ENCODE measurements around the gene GPR176.

GPR176 gene

DNA sequence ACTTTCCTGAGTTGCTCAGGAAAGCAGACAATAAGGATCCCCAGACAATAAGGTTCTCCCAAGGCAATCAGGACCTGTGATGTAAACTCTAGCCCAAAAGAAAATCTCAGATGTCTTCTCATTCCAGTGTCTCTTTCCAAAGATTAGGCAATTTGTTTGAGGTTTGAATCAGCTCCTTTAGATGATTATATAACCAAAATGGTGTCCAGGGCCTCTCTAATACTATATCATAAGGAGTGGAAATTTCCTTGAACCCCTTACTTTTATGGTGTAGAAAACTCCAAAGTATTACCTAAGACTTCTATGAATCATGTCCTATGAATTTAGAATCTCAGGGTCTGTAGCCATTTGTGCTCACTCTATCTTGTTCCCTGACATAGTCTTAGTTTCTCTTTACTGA lies 65.9 kb downstream of the GPR176 start:
- Histone ChIP-seq H3K36me3 (ENCODE audit: insufficient read depth, low read length) (no peaks in the 10 kb centered on the region), H3K4me3 (ENCODE audit: low read length) (no peak overlapping the region), H3K4me2 (ENCODE audit: low read length) (peak overlapping the region; percentile 8), H3K9me3 (replicated peaks; ENCODE audit: low read length) (no peaks in the 10 kb centered on the region), H3K9ac (ENCODE audit: low read depth, low read length) (no peak overlapping the region), H3K27me3 (ENCODE audit: control insufficient read depth, insufficient read depth, low read length) (no peaks in the 10 kb centered on the region), H3K4me1 (ENCODE audit: control insufficient read depth, insufficient read depth, low read length) (peaks cover 50% of the 10 kb centered on the region)

DNA sequence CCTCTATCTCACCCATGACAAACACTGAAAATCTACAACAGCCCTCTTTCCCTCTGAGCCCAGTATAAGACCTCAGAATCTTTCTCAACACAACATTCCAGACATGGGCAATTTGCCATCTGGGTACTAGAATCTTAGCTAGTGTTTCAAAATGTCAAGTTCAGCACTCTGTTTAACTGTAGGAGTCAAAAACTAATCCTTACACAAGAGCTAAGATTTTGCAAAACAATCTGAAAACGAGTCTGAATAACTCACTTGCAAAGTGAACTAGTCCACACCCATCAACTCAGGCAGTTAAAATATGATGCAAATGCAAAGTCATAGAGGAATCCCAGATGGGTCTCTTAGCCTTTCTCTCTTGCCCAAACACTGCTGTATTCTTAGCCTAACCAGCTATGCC lies 67.8 kb downstream of the GPR176 start:
- H3K9ac ChIP-seq (ENCODE audit: low read depth, low read length) = no peak overlapping the region
- H3K9me3 ChIP-seq (replicated peaks; ENCODE audit: low read length) = no peaks in the 10 kb centered on the region

GRCh38 chr15:39851500-39852092 lies 68.5 kb downstream of the GPR176 start:
- no peak overlapping the region for H3K4me3 ChIP-seq (ENCODE audit: low read length)
- peak overlapping the region; percentile 6 for H3K9ac ChIP-seq (ENCODE audit: low read depth, low read length)
- no peak overlapping the region for H3K4me2 ChIP-seq (ENCODE audit: low read length)
- no peaks in the 10 kb centered on the region for H3K9me3 ChIP-seq (replicated peaks; ENCODE audit: low read length)
- no peaks in the 10 kb centered on the region for H3K36me3 ChIP-seq (ENCODE audit: insufficient read depth, low read length)
- H3K27me3 ChIP-seq (ENCODE audit: control insufficient read depth, insufficient read depth, low read length) = no peaks in the 10 kb centered on the region
- H3K4me1 ChIP-seq (ENCODE audit: control insufficient read depth, insufficient read depth, low read length) = peaks cover 50% of the 10 kb centered on the region

More for the DNA sequence above, 67.8 kb downstream of the GPR176 start:
- Histone ChIP-seq H3K36me3 (ENCODE audit: insufficient read depth, low read length) (no peaks in the 10 kb centered on the region), H3K4me2 (ENCODE audit: low read length) (no peak overlapping the region), H3K4me3 (ENCODE audit: low read length) (no peak overlapping the region), H3K27me3 (ENCODE audit: control insufficient read depth, insufficient read depth, low read length) (no peaks in the 10 kb centered on the region), H3K4me1 (ENCODE audit: control insufficient read depth, insufficient read depth, low read length) (peaks cover 50% of the 10 kb centered on the region)

- Histone ChIP-seq H3K4me2 (ENCODE audit: low read length) (no peak overlapping the region), H3K4me3 (ENCODE audit: low read length) (no peak overlapping the region), H3K36me3 (ENCODE audit: insufficient read depth, low read length) (no peaks in the 10 kb centered on the region), H3K9me3 (replicated peaks; ENCODE audit: low read length) (no peaks in the 10 kb centered on the region), H3K27me3 (ENCODE audit: control insufficient read depth, insufficient read depth, low read length) (no peaks in the 10 kb centered on the region), H3K4me1 (ENCODE audit: control insufficient read depth, insufficient read depth, low read length) (peaks cover 47% of the 10 kb centered on the region), H3K9ac (ENCODE audit: low read depth, low read length) (no peak overlapping the region)
Observed at GRCh38 chr15:39850436-39850835, 69.6 kb downstream of the GPR176 start.

DNA sequence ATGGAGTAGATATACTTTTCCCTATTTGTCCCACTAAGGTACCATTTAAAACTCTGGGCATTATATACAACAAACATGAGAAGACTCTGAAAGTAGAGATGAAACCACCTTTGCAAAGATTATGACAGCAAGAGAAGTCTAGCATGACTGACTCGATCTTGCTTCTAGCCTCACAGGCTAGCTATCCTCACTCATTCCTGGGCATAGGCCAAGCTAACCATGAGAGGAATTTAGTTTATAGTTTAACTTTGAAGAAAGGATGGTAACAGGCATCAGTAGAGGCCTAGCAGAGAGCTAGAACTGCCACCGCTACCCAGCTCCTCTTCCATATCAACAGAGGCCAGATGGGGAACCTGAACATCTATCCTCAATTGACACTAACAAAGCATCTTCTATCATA lies 74.0 kb downstream of the GPR176 start:
- Histone ChIP-seq H3K4me1 (ENCODE audit: control insufficient read depth, insufficient read depth, low read length) (peaks cover 14% of the 10 kb centered on the region), H3K9ac (ENCODE audit: low read depth, low read length) (no peak overlapping the region), H3K27me3 (ENCODE audit: control insufficient read depth, insufficient read depth, low read length) (no peaks in the 10 kb centered on the region), H3K9me3 (replicated peaks; ENCODE audit: low read length) (no peaks in the 10 kb centered on the region), H3K4me2 (ENCODE audit: low read length) (no peak overlapping the region), H3K4me3 (ENCODE audit: low read length) (no peak overlapping the region), H3K36me3 (ENCODE audit: insufficient read depth, low read length) (no peaks in the 10 kb centered on the region)

- Histone ChIP-seq H3K36me3 (ENCODE audit: insufficient read depth, low read length) (no peaks in the 10 kb centered on the region), H3K9ac (ENCODE audit: low read depth, low read length) (no peak overlapping the region), H3K9me3 (replicated peaks; ENCODE audit: low read length) (no peaks in the 10 kb centered on the region), H3K4me2 (ENCODE audit: low read length) (no peak overlapping the region), H3K27me3 (ENCODE audit: control insufficient read depth, insufficient read depth, low read length) (no peaks in the 10 kb centered on the region), H3K4me1 (ENCODE audit: control insufficient read depth, insufficient read depth, low read length) (peaks cover 9% of the 10 kb centered on the region), H3K4me3 (ENCODE audit: low read length) (no peak overlapping the region)
Observed at GRCh38 chr15:39845582-39845981, 74.5 kb downstream of the GPR176 start.

GRCh38 chr15:39843565-39843964 lies 76.5 kb downstream of the GPR176 start:
- no peaks in the 10 kb centered on the region for H3K36me3 ChIP-seq (ENCODE audit: insufficient read depth, low read length)
- no peaks in the 10 kb centered on the region for H3K27me3 ChIP-seq (ENCODE audit: control insufficient read depth, insufficient read depth, low read length)
- no peaks in the 10 kb centered on the region for H3K9me3 ChIP-seq (replicated peaks; ENCODE audit: low read length)
- H3K4me1 ChIP-seq (ENCODE audit: control insufficient read depth, insufficient read depth, low read length) = no peaks in the 10 kb centered on the region
- H3K4me2 ChIP-seq (ENCODE audit: low read length) = no peak overlapping the region
- no peak overlapping the region for H3K9ac ChIP-seq (ENCODE audit: low read depth, low read length)
- no peak overlapping the region for H3K4me3 ChIP-seq (ENCODE audit: low read length)

DNA sequence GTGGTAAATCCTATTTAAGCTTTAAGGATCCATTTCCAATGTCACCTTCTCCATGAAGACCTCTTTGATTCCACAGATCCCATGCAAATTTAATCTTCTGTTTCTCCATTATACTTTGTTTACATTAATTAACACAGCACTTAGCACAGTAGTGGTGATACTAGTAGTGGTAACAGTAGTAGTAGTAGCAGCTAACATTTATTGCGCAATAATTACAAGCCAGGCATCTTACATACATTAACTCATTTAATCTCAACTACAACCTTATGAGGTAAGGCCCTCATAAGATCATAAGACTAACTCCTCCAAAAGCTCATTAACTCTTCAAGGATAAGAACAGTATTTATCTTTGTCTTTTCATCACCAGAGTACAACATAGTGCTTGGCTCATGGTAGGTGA lies 82.6 kb downstream of the GPR176 start:
- no peaks in the 10 kb centered on the region for H3K27me3 ChIP-seq (ENCODE audit: control insufficient read depth, insufficient read depth, low read length)
- no peaks in the 10 kb centered on the region for H3K9me3 ChIP-seq (replicated peaks; ENCODE audit: low read length)
- H3K36me3 ChIP-seq (ENCODE audit: insufficient read depth, low read length) = peaks cover 3% of the 10 kb centered on the region
- H3K4me1 ChIP-seq (ENCODE audit: control insufficient read depth, insufficient read depth, low read length) = peaks cover 20% of the 10 kb centered on the region
- H3K4me3 ChIP-seq (ENCODE audit: low read length) = no peak overlapping the region
- H3K4me2 ChIP-seq (ENCODE audit: low read length) = no peak overlapping the region
- no peak overlapping the region for H3K9ac ChIP-seq (ENCODE audit: low read depth, low read length)

- H3K9me3 ChIP-seq (replicated peaks; ENCODE audit: low read length) = no peaks in the 10 kb centered on the region
- H3K4me3 ChIP-seq (ENCODE audit: low read length) = no peak overlapping the region
- no peak overlapping the region for H3K9ac ChIP-seq (ENCODE audit: low read depth, low read length)
- H3K36me3 ChIP-seq (ENCODE audit: insufficient read depth, low read length) = peaks cover 3% of the 10 kb centered on the region
- no peaks in the 10 kb centered on the region for H3K27me3 ChIP-seq (ENCODE audit: control insufficient read depth, insufficient read depth, low read length)
- peaks cover 21% of the 10 kb centered on the region for H3K4me1 ChIP-seq (ENCODE audit: control insufficient read depth, insufficient read depth, low read length)
- H3K4me2 ChIP-seq (ENCODE audit: low read length) = no peak overlapping the region
Observed at GRCh38 chr15:39835550-39835949, 84.5 kb downstream of the GPR176 start.

DNA sequence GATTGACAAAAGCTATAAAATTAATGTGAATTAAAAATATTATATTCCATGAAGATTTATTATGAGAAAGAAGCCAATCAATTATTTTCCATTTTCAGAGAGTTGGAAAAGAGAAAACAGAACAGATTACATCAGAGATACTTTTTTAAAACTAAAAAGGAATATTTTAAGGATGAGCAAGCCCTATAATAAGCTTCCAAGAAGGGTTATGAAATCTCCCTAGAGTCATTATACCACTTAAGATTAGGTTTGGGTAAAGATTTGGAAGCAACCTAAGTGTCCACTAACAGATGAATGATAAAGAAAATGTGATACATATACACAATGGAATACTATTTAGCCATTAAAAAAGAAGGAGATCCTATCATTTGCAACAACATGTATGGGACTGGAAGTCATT lies 85.8 kb downstream of the GPR176 start:
- H3K4me3 ChIP-seq (ENCODE audit: low read length) = peak overlapping the region; percentile 49
- H3K4me2 ChIP-seq (ENCODE audit: low read length) = peak overlapping the region; percentile 80
- peaks cover 28% of the 10 kb centered on the region for H3K4me1 ChIP-seq (ENCODE audit: control insufficient read depth, insufficient read depth, low read length)
- H3K9me3 ChIP-seq (replicated peaks; ENCODE audit: low read length) = no peaks in the 10 kb centered on the region
- no peaks in the 10 kb centered on the region for H3K27me3 ChIP-seq (ENCODE audit: control insufficient read depth, insufficient read depth, low read length)
- H3K36me3 ChIP-seq (ENCODE audit: insufficient read depth, low read length) = peaks cover 3% of the 10 kb centered on the region
- peak overlapping the region; percentile 72 for H3K9ac ChIP-seq (ENCODE audit: low read depth, low read length)

DNA sequence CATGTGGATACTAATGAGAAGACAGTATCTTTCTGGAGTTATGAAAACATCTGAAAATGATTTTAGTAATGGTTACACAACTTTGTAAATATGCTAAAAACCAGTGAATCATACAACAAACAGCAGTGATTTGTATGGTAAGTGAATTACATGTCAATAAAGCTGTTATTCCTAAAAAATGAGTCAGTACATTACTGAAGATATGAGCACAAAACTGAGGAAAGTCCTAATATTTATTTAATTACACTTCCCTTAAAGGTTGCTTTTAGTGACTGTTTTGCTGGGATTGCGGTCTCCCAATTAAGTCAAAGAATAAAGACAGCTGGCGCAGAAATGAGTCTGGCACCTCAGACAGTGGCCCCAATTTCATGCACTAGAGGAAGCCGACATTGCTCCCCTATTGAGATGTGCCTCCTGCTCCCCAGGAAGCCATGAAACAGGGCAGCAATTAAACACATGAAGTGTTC lies 86.5 kb downstream of the GPR176 start:
- peak overlapping the region; percentile 80 for H3K4me2 ChIP-seq (ENCODE audit: low read length)
- no peaks in the 10 kb centered on the region for H3K9me3 ChIP-seq (replicated peaks; ENCODE audit: low read length)
- peaks cover 3% of the 10 kb centered on the region for H3K36me3 ChIP-seq (ENCODE audit: insufficient read depth, low read length)
- peak overlapping the region; percentile 49 for H3K4me3 ChIP-seq (ENCODE audit: low read length)
- H3K4me1 ChIP-seq (ENCODE audit: control insufficient read depth, insufficient read depth, low read length) = peaks cover 35% of the 10 kb centered on the region
- H3K9ac ChIP-seq (ENCODE audit: low read depth, low read length) = peak overlapping the region; percentile 72
- H3K27me3 ChIP-seq (ENCODE audit: control insufficient read depth, insufficient read depth, low read length) = no peaks in the 10 kb centered on the region

GRCh38 chr15:39830166-39830565 lies 89.9 kb downstream of the GPR176 start:
- Histone ChIP-seq H3K36me3 (ENCODE audit: insufficient read depth, low read length) (no peaks in the 10 kb centered on the region), H3K9ac (ENCODE audit: low read depth, low read length) (no peak overlapping the region), H3K27me3 (ENCODE audit: control insufficient read depth, insufficient read depth, low read length) (no peaks in the 10 kb centered on the region), H3K4me2 (ENCODE audit: low read length) (no peak overlapping the region), H3K9me3 (replicated peaks; ENCODE audit: low read length) (no peaks in the 10 kb centered on the region), H3K4me1 (ENCODE audit: control insufficient read depth, insufficient read depth, low read length) (peaks cover 48% of the 10 kb centered on the region), H3K4me3 (ENCODE audit: low read length) (no peak overlapping the region)
